ENCODE results near the gene IBA57.

IBA57 gene

DNA sequence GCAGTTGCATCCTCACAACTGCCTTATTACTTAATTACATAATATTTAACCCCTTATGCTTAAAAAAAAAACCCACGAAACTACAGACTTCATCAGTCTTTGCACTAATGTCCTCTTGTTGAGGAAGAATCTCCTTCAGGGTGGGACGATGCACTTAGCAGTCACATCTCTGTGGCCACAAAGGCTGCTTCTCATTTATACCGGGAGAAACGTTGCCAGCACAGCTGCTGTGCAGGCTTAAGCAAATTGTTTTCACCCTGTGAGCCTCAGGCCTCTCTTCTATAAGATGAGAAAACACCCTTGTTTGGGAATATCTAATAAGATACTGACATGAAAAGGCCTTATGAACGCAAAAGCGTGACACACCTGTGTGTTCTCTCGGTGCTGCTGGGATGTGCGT, 39.4 kb downstream of the IBA57 start:
- Histone ChIP-seq H3K27ac (ENCODE audit: low read length) (no peak overlapping the region), H3K4me3 (ENCODE audit: low read length) (no peak overlapping the region), H3F3A (ENCODE audit: insufficient read depth, low read length) (no peaks in the 10 kb centered on the region), H3K4me1 (ENCODE audit: low read length) (peaks cover 12% of the 10 kb centered on the region), H3K36me3 (replicated peaks; ENCODE audit: insufficient read depth, low read length) (no peaks in the 10 kb centered on the region), H2AFZ (ENCODE audit: low read length) (no peak overlapping the region), H3K27me3 (replicated peaks; ENCODE audit: insufficient read depth, low read length) (no peaks in the 10 kb centered on the region), H3K4me2 (ENCODE audit: low read depth, low read length) (no peak overlapping the region), H4K20me1 (ENCODE audit: insufficient read depth, low read length) (no peaks in the 10 kb centered on the region), H3K9ac (ENCODE audit: low read length) (no peak overlapping the region), H3K9me2 (replicated peaks; ENCODE audit: insufficient read depth, low read length) (no peaks in the 10 kb centered on the region), H3K9me3 (replicated peaks; ENCODE audit: insufficient read depth, low read length) (no peaks in the 10 kb centered on the region), H3K79me2 (ENCODE audit: low read length) (no peaks in the 10 kb centered on the region)
- no peak for DNase-seq
- TF ChIP-seq, protein P1, sequence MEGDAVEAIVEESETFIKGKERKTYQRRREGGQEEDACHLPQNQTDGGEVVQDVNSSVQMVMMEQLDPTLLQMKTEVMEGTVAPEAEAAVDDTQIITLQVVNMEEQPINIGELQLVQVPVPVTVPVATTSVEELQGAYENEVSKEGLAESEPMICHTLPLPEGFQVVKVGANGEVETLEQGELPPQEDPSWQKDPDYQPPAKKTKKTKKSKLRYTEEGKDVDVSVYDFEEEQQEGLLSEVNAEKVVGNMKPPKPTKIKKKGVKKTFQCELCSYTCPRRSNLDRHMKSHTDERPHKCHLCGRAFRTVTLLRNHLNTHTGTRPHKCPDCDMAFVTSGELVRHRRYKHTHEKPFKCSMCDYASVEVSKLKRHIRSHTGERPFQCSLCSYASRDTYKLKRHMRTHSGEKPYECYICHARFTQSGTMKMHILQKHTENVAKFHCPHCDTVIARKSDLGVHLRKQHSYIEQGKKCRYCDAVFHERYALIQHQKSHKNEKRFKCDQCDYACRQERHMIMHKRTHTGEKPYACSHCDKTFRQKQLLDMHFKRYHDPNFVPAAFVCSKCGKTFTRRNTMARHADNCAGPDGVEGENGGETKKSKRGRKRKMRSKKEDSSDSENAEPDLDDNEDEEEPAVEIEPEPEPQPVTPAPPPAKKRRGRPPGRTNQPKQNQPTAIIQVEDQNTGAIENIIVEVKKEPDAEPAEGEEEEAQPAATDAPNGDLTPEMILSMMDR (IDR thresholded peaks at IDR 0.05; ENCODE audit: low read length): no peak
- TF ChIP-seq EZH2 (optimal IDR thresholded peaks at IDR 0.05; ENCODE audit: low read depth, low read length): no peak
- no peak for TF ChIP-seq EZH2phosphoT487 (IDR thresholded peaks at IDR 0.05; ENCODE audit: low read length)

DNA sequence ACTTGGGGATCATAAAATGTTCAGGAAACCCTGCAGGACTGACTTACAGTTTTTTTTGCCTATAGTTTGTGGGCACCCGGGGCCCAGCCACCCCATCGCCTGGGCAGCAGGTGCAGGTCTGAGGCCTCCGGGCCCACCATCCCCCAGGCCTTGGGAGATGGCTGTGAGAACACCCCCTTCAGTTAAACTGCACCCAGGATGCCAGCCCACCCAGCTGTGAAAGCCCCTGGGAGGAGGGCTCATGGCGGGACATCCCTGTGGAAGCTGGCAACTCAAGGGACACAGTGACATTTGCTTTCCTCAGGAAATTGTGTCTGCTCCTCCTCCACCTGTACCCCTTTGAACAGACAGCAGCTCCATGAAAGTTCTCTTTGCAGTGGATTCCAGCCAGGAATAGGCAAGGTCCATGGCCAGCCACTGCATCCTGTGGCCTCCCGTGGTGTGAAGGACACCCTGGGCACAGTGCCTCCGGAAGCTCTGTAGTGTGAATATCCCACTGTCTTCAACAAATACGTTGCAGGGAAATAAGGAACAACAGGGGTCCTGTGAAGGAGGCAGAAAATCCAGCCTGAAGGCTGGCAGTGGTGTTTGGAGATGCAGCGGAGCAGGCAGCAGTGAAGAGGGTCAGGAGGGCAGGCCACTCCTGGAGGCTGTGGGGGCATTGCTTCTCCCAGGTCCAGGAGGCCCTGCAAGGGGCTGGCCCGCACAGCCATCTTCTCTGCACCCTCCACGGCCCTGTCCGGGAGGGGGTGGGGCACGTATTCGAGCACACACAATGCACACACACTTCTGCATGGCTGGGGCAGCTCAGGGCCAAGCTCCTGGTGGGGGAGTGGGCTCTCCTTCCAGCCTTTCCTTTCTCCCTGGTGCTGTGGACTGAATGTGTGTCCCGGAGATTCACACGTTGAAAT, 40.2 kb downstream of the IBA57 start:
- Histone ChIP-seq H3K4me1 (ENCODE audit: low read length) (peaks cover 12% of the 10 kb centered on the region), H3K36me3 (replicated peaks; ENCODE audit: insufficient read depth, low read length) (no peaks in the 10 kb centered on the region), H3K9me3 (replicated peaks; ENCODE audit: insufficient read depth, low read length) (no peaks in the 10 kb centered on the region), H3K27me3 (replicated peaks; ENCODE audit: insufficient read depth, low read length) (no peaks in the 10 kb centered on the region), H3F3A (ENCODE audit: insufficient read depth, low read length) (no peaks in the 10 kb centered on the region), H3K9ac (ENCODE audit: low read length) (no peak overlapping the region), H3K79me2 (ENCODE audit: low read length) (no peaks in the 10 kb centered on the region), H3K4me3 (ENCODE audit: low read length) (no peak overlapping the region), H3K9me2 (replicated peaks; ENCODE audit: insufficient read depth, low read length) (no peaks in the 10 kb centered on the region), H4K20me1 (ENCODE audit: insufficient read depth, low read length) (no peaks in the 10 kb centered on the region), H2AFZ (ENCODE audit: low read length) (no peak overlapping the region), H3K4me2 (ENCODE audit: low read depth, low read length) (no peak overlapping the region), H3K27ac (ENCODE audit: low read length) (no peak overlapping the region)
- no peak for TF ChIP-seq EZH2phosphoT487 (IDR thresholded peaks at IDR 0.05; ENCODE audit: low read length)
- TF ChIP-seq, protein P1 (IDR thresholded peaks at IDR 0.05; ENCODE audit: low read length): no peak
- no peak for TF ChIP-seq EZH2 (optimal IDR thresholded peaks at IDR 0.05; ENCODE audit: low read depth, low read length)
- no peak for DNase-seq

DNA sequence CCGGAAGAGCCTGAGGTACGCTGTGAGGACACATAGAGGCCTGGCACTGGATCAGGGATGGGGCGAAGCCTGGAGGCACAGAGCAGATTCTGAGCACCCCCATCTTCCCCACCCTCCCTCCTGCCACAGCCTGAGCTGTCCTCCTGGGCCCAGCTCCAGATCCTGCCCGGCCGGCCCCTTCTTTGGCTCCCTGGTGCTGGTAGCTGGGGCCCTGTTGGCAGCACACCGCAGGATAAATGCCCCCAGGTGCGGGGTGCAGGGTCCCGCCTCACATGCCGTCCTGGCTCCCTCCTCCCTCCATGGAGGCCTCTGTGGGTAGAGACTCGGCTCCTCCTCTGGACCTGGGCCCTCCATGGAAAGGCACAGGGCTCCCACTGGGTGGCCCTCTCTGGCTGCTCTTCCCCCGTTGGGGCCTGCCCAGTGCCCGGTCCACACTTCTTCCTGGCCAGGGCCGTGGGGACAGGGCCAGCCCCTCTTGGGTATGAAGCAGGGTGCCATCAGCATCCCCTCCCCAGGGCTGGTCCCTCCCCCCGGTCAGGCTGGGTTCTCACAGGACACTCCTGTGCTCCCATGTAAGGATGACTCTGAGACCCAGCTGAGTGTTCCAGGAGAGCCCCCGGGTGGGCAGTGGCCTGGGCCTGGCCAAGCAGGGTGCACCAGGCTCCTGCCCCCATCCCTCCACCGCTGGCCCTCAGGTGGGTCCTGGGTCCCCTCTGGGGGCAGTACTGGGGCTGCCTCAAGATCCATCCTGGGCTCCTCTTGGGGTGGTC, 41.2 kb downstream of the IBA57 start:
- H3K79me2 ChIP-seq (ENCODE audit: low read length): no peaks in the 10 kb centered on the region
- no peak for DNase-seq
- no peak for TF ChIP-seq EZH2phosphoT487 (IDR thresholded peaks at IDR 0.05; ENCODE audit: low read length)
- TF ChIP-seq EZH2 (optimal IDR thresholded peaks at IDR 0.05; ENCODE audit: low read depth, low read length): no peak
- TF ChIP-seq, protein P1 (IDR thresholded peaks at IDR 0.05; ENCODE audit: low read length): no peak
- no peaks in the 10 kb centered on the region for H3K9me3 ChIP-seq (replicated peaks; ENCODE audit: insufficient read depth, low read length)
- H2AFZ ChIP-seq (ENCODE audit: low read length): no peak overlapping the region
- H3K9ac ChIP-seq (ENCODE audit: low read length): no peak overlapping the region
- H3K4me1 ChIP-seq (ENCODE audit: low read length): peaks cover 12% of the 10 kb centered on the region
- no peak overlapping the region for H3K4me2 ChIP-seq (ENCODE audit: low read depth, low read length)
- H4K20me1 ChIP-seq (ENCODE audit: insufficient read depth, low read length): no peaks in the 10 kb centered on the region
- H3K36me3 ChIP-seq (replicated peaks; ENCODE audit: insufficient read depth, low read length): no peaks in the 10 kb centered on the region
- H3K4me3 ChIP-seq (ENCODE audit: low read length): no peak overlapping the region
- no peaks in the 10 kb centered on the region for H3K27me3 ChIP-seq (replicated peaks; ENCODE audit: insufficient read depth, low read length)
- H3F3A ChIP-seq (ENCODE audit: insufficient read depth, low read length): no peaks in the 10 kb centered on the region
- H3K9me2 ChIP-seq (replicated peaks; ENCODE audit: insufficient read depth, low read length): no peaks in the 10 kb centered on the region
- no peak overlapping the region for H3K27ac ChIP-seq (ENCODE audit: low read length)
